H9 (cell line): ENCODE data around the gene ABL2. TPM values are rescaled to one million over a fixed set of nuclear protein-coding genes. Genes with fewer than 3 reads are reported as not detected.

ENCODE experiments used
- DNase-seq: peaks from one replicate; pipeline ENCODE4 v3.0.0-alpha.2; 2017
- H2AFZ ChIP-seq: one replicate; pipeline ENCODE4 v1.6.1; 2013; ENCODE audit warnings: mild to moderate bottlenecking, low read length, control low read depth, moderate library complexity
- H2AK5ac ChIP-seq: 2 replicates; pipeline ENCODE4 v1.6.1; 2013; ENCODE audit warnings: low read length, control low read depth, mixed read lengths; ENCODE audit not compliant: insufficient read length
- H2BK120ac ChIP-seq: one replicate; pipeline ENCODE4 v1.6.1; 2013; ENCODE audit warnings: low read depth, mild to moderate bottlenecking, low read length, control low read depth, inconsistent platforms; ENCODE audit not compliant: poor library complexity, severe bottlenecking
- H2BK12ac ChIP-seq: 2 replicates; pipeline ENCODE4 v1.6.1; 2013; ENCODE audit warnings: low read length, control low read depth, mixed read lengths, low read depth; ENCODE audit not compliant: insufficient read length
- H2BK15ac ChIP-seq: 2 replicates; pipeline ENCODE4 v1.6.1; 2013; ENCODE audit warnings: low read depth, low read length, control low read depth
- H2BK20ac ChIP-seq: one replicate; pipeline ENCODE4 v1.6.1; 2013; ENCODE audit warnings: low read depth, mild to moderate bottlenecking, low read length, control low read depth, inconsistent platforms; ENCODE audit not compliant: poor library complexity, severe bottlenecking
- H2BK5ac ChIP-seq: 2 replicates; pipeline ENCODE4 v1.6.1; 2013; ENCODE audit warnings: low read length, control low read depth, mixed read lengths; ENCODE audit not compliant: insufficient read length
- H3K14ac ChIP-seq: 2 replicates; pipeline ENCODE4 v1.6.1; 2013; ENCODE audit warnings: low read length, control low read depth; ENCODE audit not compliant: insufficient read depth
- H3K18ac ChIP-seq: 2 replicates; pipeline ENCODE4 v1.6.1; 2013; ENCODE audit warnings: low read depth, mild to moderate bottlenecking, mixed read lengths, low read length, control low read depth; ENCODE audit not compliant: insufficient read length
- H3K23ac ChIP-seq: 2 replicates; pipeline ENCODE4 v1.6.1; 2013; ENCODE audit warnings: low read length, control low read depth, mixed read lengths, low read depth; ENCODE audit not compliant: insufficient read length
- H3K23me2 ChIP-seq: 2 replicates; pipeline ENCODE4 v1.6.1; 2013; ENCODE audit warnings: low read depth, mild to moderate bottlenecking, mixed read lengths, low read length, control low read depth; ENCODE audit not compliant: insufficient read length, poor library complexity, severe bottlenecking
- H3K27ac ChIP-seq: 2 replicates; pipeline ENCODE4 v1.5.1; 2013; ENCODE audit warnings: low read length, control low read depth, mixed read lengths, low read depth; ENCODE audit not compliant: insufficient read length
- H3K27me3 ChIP-seq: 2 replicates; pipeline ENCODE4 v1.6.1; 2013; ENCODE audit warnings: low read length, control low read depth, inconsistent platforms; ENCODE audit not compliant: insufficient read depth
- H3K4ac ChIP-seq: 2 replicates; pipeline ENCODE4 v1.6.1; 2013; ENCODE audit warnings: low read depth, mild to moderate bottlenecking, control low read depth, inconsistent platforms, low read length, moderate library complexity
- H3K4me1 ChIP-seq: 2 replicates; pipeline ENCODE4 v1.6.1; 2013; ENCODE audit warnings: low read length, control low read depth, inconsistent platforms; ENCODE audit not compliant: insufficient read depth
- H3K4me2 ChIP-seq: 2 replicates; pipeline ENCODE4 v1.6.1; 2013; ENCODE audit warnings: low read length, control low read depth, mixed read lengths; ENCODE audit not compliant: insufficient read length, insufficient read depth
- H3K56ac ChIP-seq: 2 replicates; pipeline ENCODE4 v1.6.1; 2013; ENCODE audit warnings: low read depth, mild to moderate bottlenecking, mixed read lengths, low read length, control low read depth; ENCODE audit not compliant: insufficient read length
- H3K79me1 ChIP-seq: 2 replicates; pipeline ENCODE4 v1.6.1; 2013; ENCODE audit warnings: low read depth, mild to moderate bottlenecking, moderate library complexity, low read length, control low read depth, inconsistent platforms; ENCODE audit not compliant: insufficient read depth, poor library complexity, severe bottlenecking
- H3K79me2 ChIP-seq: 2 replicates; pipeline ENCODE4 v1.6.1; 2013; ENCODE audit warnings: low read length, control low read depth, inconsistent platforms; ENCODE audit not compliant: insufficient read depth
- H3K9ac ChIP-seq: 2 replicates; pipeline ENCODE4 v1.6.1; 2013; ENCODE audit warnings: low read length, control low read depth, mixed read lengths; ENCODE audit not compliant: insufficient read length; ENCODE audit errors: extremely low read depth
- H3K9me3 ChIP-seq: one replicate; pipeline ENCODE4 v1.6.1; 2013; ENCODE audit warnings: low read depth, low read length, inconsistent platforms; ENCODE audit not compliant: control insufficient read depth
- H3T11ph ChIP-seq: one replicate; pipeline ENCODE4 v1.6.1; 2013; ENCODE audit warnings: mild to moderate bottlenecking, low read length, control low read depth, inconsistent platforms
- H4K20me1 ChIP-seq: one replicate; pipeline ENCODE4 v1.6.1; 2013; ENCODE audit not compliant: control insufficient read depth, insufficient read length, insufficient read depth
- H4K5ac ChIP-seq: 2 replicates; pipeline ENCODE4 v1.6.1; 2013; ENCODE audit warnings: low read depth, mild to moderate bottlenecking, mixed read lengths, low read length, control low read depth; ENCODE audit not compliant: insufficient read length
- H4K8ac ChIP-seq: replicated peaks from 2 replicates; pipeline ENCODE4 v1.6.1; 2013; ENCODE audit warnings: low read length, control low read depth, mixed read lengths, low read depth; ENCODE audit not compliant: insufficient read length
- H4K91ac ChIP-seq: 2 replicates; pipeline ENCODE4 v1.6.1; 2013; ENCODE audit warnings: low read depth, mild to moderate bottlenecking, moderate library complexity, mixed read lengths, low read length, control low read depth; ENCODE audit not compliant: insufficient read length
- H3K27ac Mint-ChIP-seq, 3 experiments: 2 replicates in 2 of 3; 3 replicates in 1 of 3; pipeline ENCODE4 v1.8.0; 2020 to 2021; ENCODE audit warnings: mixed read lengths in 3 of 3, mild to moderate bottlenecking in 1 of 3, moderate library complexity in 1 of 3
- H3K27me3 Mint-ChIP-seq: 2 replicates; pipeline ENCODE4 v1.8.0; 2021; ENCODE audit warnings: low read depth, mild to moderate bottlenecking, moderate library complexity, mixed read lengths
- H3K36me3 Mint-ChIP-seq, 3 experiments: 2 replicates in 2 of 3; 3 replicates in 1 of 3; pipeline ENCODE4 v1.8.0; 2020 to 2021; ENCODE audit warnings: low read depth in 3 of 3, mixed read lengths in 3 of 3; ENCODE audit not compliant: insufficient read depth in 1 of 3
- H3K4me1 Mint-ChIP-seq, 2 experiments: 2 replicates each; pipeline ENCODE4 v1.8.0; 2020; ENCODE audit warnings: mixed read lengths in 2 of 2
- H3K4me3 Mint-ChIP-seq, 2 experiments: 2 replicates in 1 of 2; 3 replicates in 1 of 2; pipeline ENCODE4 v1.8.0; 2020 to 2021; ENCODE audit warnings: mild to moderate bottlenecking in 2 of 2, mixed read lengths in 2 of 2, moderate library complexity in 1 of 2
- H3K9me3 Mint-ChIP-seq, 2 experiments: 2 replicates in 1 of 2; 3 replicates in 1 of 2; pipeline ENCODE4 v1.8.0; 2020; ENCODE audit warnings: mild to moderate bottlenecking in 2 of 2, mixed read lengths in 2 of 2, moderate library complexity in 1 of 2
- CTCF ChIP-seq: fragments of 200-600 bp; sonication (generic); conservative IDR thresholded peaks from 3 replicates; pipeline ENCODE4 v1.8.0; 2021; ENCODE audit warnings: antibody characterized with exemption, mild to moderate bottlenecking
- WGBS: extraction: QIAGEN DNeasy Blood & Tissue Kit; methylation state at CpG from one replicate; pipeline ENCODE4 v1.1.7; 2013; ENCODE audit warnings: missing lambda C conversion rate, low lambda C conversion rate, mixed read lengths; ENCODE audit not compliant: insufficient read length; ENCODE audit errors: extremely low coverage; 5-methylcytosine and 5-hydroxymethylcytosine counted together
- total RNA-seq: library from RNA; stranded (reverse); gene quantifications from 2 replicates; pipeline ENCODE4 v1.2.1, GENCODE V29; 2021

The ABL2 gene
- total RNA-seq, 1 experiment from 2014 or later, result 21.2 TPM

DNA sequence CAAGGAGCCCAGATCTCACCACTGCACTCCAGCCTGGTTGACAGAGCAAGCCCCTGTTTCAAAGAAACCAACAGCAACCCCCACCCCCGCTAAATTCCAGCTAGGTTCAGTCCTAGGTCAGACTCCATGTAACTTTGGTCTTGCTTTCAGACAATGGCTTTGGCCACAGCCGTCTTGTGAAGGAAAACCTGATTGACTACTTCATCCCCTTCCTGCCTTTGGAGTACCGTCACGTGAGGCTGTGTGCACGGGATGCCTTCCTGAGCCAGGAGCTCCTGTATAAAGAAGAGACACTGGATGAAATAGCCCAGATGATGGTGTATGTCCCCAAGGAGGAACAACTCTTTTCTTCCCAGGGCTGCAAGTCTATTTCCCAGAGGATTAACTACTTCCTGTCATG lies 134.7 kb downstream of the ABL2 start:
- H3K56ac ChIP-seq, result no peak overlapping the region
- H4K91ac ChIP-seq, result no peak overlapping the region
- H3K9me3 Mint-ChIP-seq, result no peaks in the 10 kb centered on the region; a peak in 1 of 5 replicates
- no peak overlapping the region for H3T11ph ChIP-seq
- no peaks in the 10 kb centered on the region for H3K23me2 ChIP-seq
- peaks cover 2% of the 10 kb centered on the region; the same call in 1 of the 2 replicates for H3K4me1 ChIP-seq
- H4K20me1 ChIP-seq, result no peaks in the 10 kb centered on the region
- H3K4me2 ChIP-seq, result no peak overlapping the region
- no peak overlapping the region for H4K8ac ChIP-seq
- H2AK5ac ChIP-seq, result no peak overlapping the region
- no CpG with 5 or more reads among the region's 5 CpGs for WGBS
- H2BK120ac ChIP-seq, result no peak overlapping the region
- no peak overlapping the region for H2BK20ac ChIP-seq
- no peak overlapping the region for H3K4me3 Mint-ChIP-seq
- H3K27me3 ChIP-seq, result no peaks in the 10 kb centered on the region
- no peak overlapping the region for H3K23ac ChIP-seq
- no peak overlapping the region for H2BK5ac ChIP-seq
- H2AFZ ChIP-seq, result no peak overlapping the region
- DNase-seq, result no peak
- H3K27ac ChIP-seq, result no peak overlapping the region
- H3K36me3 Mint-ChIP-seq, result peaks cover 23 to 79% (median 63%) of the 10 kb centered on the region in 3 experiments; a peak in 6 of 7 replicates
- no peaks in the 10 kb centered on the region for H3K79me1 ChIP-seq
- H3K4ac ChIP-seq, result no peak overlapping the region
- no peaks in the 10 kb centered on the region for H3K9me3 ChIP-seq
- no peak overlapping the region for H3K14ac ChIP-seq
- no peaks in the 10 kb centered on the region for H3K79me2 ChIP-seq
- TF ChIP-seq CTCF, result no peak
- no peak overlapping the region for H4K5ac ChIP-seq
- H3K9ac ChIP-seq, result no peak overlapping the region
- no peak overlapping the region for H3K18ac ChIP-seq
- H3K27ac Mint-ChIP-seq, result 0 out of 7 replicates have a peak overlapping the region, but pooled peaks of 1 of the 3 experiments have one; percentile 34
- no peak overlapping the region for H2BK15ac ChIP-seq
- no peaks in the 10 kb centered on the region for H3K27me3 Mint-ChIP-seq
- H3K4me1 Mint-ChIP-seq, result peaks cover 7 to 11% of the 10 kb centered on the region in 2 experiments
- H2BK12ac ChIP-seq, result no peak overlapping the region
